ENCODE measurements around the gene ARHGAP33. TPM values are rescaled to one million over a fixed set of nuclear protein-coding genes. Genes with fewer than 3 reads are reported as not detected.

ARHGAP33 gene
- total and polyA plus RNA-seq, 2 experiments from 2014 or later = 11.6 to 22.1 TPM

GRCh38 chr19:35788205-35788960, 13.0 kb downstream of the ARHGAP33 start:
- Histone ChIP-seq H3K36me3 (ENCODE audit: insufficient read depth) (no peaks in the 10 kb centered on the region), H3K4me3 (no peak overlapping the region), H3K4me2 (no peak overlapping the region), H3K27me3 (ENCODE audit: insufficient read depth) (no peaks in the 10 kb centered on the region), H3F3A (replicated peaks; ENCODE audit: low read depth) (0 out of 2 replicates have a peak, but pooled peaks cover 4% of the 10 kb centered on the region), H3K27ac (ENCODE audit: low read depth) (no peak overlapping the region), H4K20me1 (replicated peaks; ENCODE audit: insufficient read depth) (no peaks in the 10 kb centered on the region), H3K9me2 (ENCODE audit: insufficient read depth) (no peaks in the 10 kb centered on the region), H3K79me2 (replicated peaks; ENCODE audit: insufficient read depth) (no peaks in the 10 kb centered on the region), H3K4me1 (ENCODE audit: insufficient read depth) (peaks cover 5% of the 10 kb centered on the region; the same call in 1 of the 2 replicates), H2AFZ (no peak overlapping the region)
- no peaks in the 10 kb centered on the region; the same call in 2 of the 3 replicates for H3K36me3 Mint-ChIP-seq (ENCODE audit: low read depth)
- H3K27ac Mint-ChIP-seq = no peak overlapping the region
- peaks cover 20% of the 10 kb centered on the region for H3K4me1 Mint-ChIP-seq
- H3K27me3 Mint-ChIP-seq (ENCODE audit: insufficient read depth, low read depth, poor library complexity) = peaks cover 22% of the 10 kb centered on the region
- ATAC-seq (no peak), DNase-seq (ENCODE audit: low spot score) (no peak)
- no peaks in the 10 kb centered on the region for H3K9me3 Mint-ChIP-seq
- no peak for TF ChIP-seq EZH2phosphoT487 (IDR thresholded peaks at IDR 0.05; ENCODE audit: unreplicated experiment)
- no peak for TF ChIP-seq NANOG (IDR thresholded peaks at IDR 0.05; ENCODE audit: borderline replicate concordance)
- TF ChIP-seq CTCF (conservative IDR thresholded peaks at IDR 0.05; ENCODE audit: low read depth in 2 of 2) = no peak
- no peak for TF ChIP-seq JUNB (IDR thresholded peaks at IDR 0.05; ENCODE audit: unreplicated experiment)
- no peak for TF ChIP-seq ZNF114 (CRISPR knock-in tag; IDR thresholded peaks at IDR 0.05)
- no peak for TF ChIP-seq ETS1 (IDR thresholded peaks at IDR 0.05)
- no peak for TF ChIP-seq ZNF331 (CRISPR knock-in tag; IDR thresholded peaks at IDR 0.05; ENCODE audit: low read depth)
- H3K4me3 Mint-ChIP-seq = no peak overlapping the region; the same call in 2 of the 3 replicates

- no peak for DNase-seq (ENCODE audit: low spot score)
- H3K27ac ChIP-seq (ENCODE audit: low read depth) = no peak overlapping the region
- H3K4me1 Mint-ChIP-seq = peaks cover 15% of the 10 kb centered on the region
These were observed 14.0 kb downstream of the ARHGAP33 start for GRCh38 chr19:35789195-35789977.

More at GRCh38 chr19:35789195-35789977, 14.0 kb downstream of the ARHGAP33 start:
- Histone ChIP-seq H3K4me2 (no peak overlapping the region), H3K36me3 (ENCODE audit: insufficient read depth) (no peaks in the 10 kb centered on the region), H3K27me3 (ENCODE audit: insufficient read depth) (no peaks in the 10 kb centered on the region), H3K4me1 (ENCODE audit: insufficient read depth) (peaks cover 5% of the 10 kb centered on the region; the same call in 1 of the 2 replicates), H3K9me2 (ENCODE audit: insufficient read depth) (no peaks in the 10 kb centered on the region), H3F3A (replicated peaks; ENCODE audit: low read depth) (0 out of 2 replicates have a peak, but pooled peaks cover 4% of the 10 kb centered on the region), H3K4me3 (no peak overlapping the region), H4K20me1 (replicated peaks; ENCODE audit: insufficient read depth) (no peaks in the 10 kb centered on the region), H3K79me2 (replicated peaks; ENCODE audit: insufficient read depth) (no peaks in the 10 kb centered on the region), H2AFZ (no peak overlapping the region)
- Mint-ChIP-seq H3K27ac (no peak overlapping the region), H3K27me3 (ENCODE audit: insufficient read depth, low read depth, poor library complexity) (peaks cover 20% of the 10 kb centered on the region), H3K36me3 (ENCODE audit: low read depth) (no peaks in the 10 kb centered on the region), H3K4me3 (no peak overlapping the region), H3K9me3 (no peaks in the 10 kb centered on the region)
- ATAC-seq = no peak
- TF ChIP-seq ZNF114 (CRISPR knock-in tag; IDR thresholded peaks at IDR 0.05) (no peak), NANOG (IDR thresholded peaks at IDR 0.05; ENCODE audit: borderline replicate concordance) (no peak), ZNF462 (CRISPR knock-in tag; IDR thresholded peaks at IDR 0.05) (no peak), EZH2 (IDR thresholded peaks at IDR 0.05; ENCODE audit: low read depth, unreplicated experiment) (no peak)

Data from GM23338 (cell line).